Measurements from ENCODE around the gene NCOA5.

GRCh38 chr20:46012921-46013320, 76.8 kb downstream of the NCOA5 start:
- TF ChIP-seq PATZ1 (CRISPR knock-in tag; IDR thresholded peaks at IDR 0.05; ENCODE audit: borderline replicate concordance) (no peak), MEIS2 (IDR thresholded peaks at IDR 0.05; ENCODE audit: partially characterized antibody) (no peak), ZBTB49 (CRISPR knock-in tag; IDR thresholded peaks at IDR 0.05; ENCODE audit: borderline replicate concordance) (no peak), ZNF395 (CRISPR knock-in tag; IDR thresholded peaks at IDR 0.05) (no peak), CBX8 (IDR thresholded peaks at IDR 0.05; ENCODE audit: borderline replicate concordance, extremely low read depth, low read depth, low read length, poor library complexity, severe bottlenecking) (no peak), ZNF324 (CRISPR knock-in tag; IDR thresholded peaks at IDR 0.05) (no peak), TCF15 (CRISPR knock-in tag; IDR thresholded peaks at IDR 0.05) (no peak)
